NB4 (cell line): ENCODE results near the gene NDUFS2.
A peak's percentile ranks its signal among the peaks of the same experiment; 100 is the strongest.

Experiments
- DNase-seq: peaks from one replicate; pipeline ENCODE4 v3.0.0; 2010; ENCODE audit warnings: low read depth
- H3K4me3 ChIP-seq: one replicate; pipeline ENCODE4 v1.5.1; 2011; ENCODE audit warnings: mild to moderate bottlenecking, low read depth, low read length, moderate library complexity
- MYC ChIP-seq: IDR thresholded peaks from 2 replicates; pipeline ENCODE4 v1.6.1; 2011; ENCODE audit warnings: low read depth, low read length
- POLR2A ChIP-seq: IDR thresholded peaks from 2 replicates; pipeline ENCODE4 v1.6.1; 2011; ENCODE audit warnings: mild to moderate bottlenecking; ENCODE audit not compliant: insufficient read length; ENCODE audit errors: extremely low read depth
- TF ChIP-seq, protein P1 (sequence below): IDR thresholded peaks from one replicate; pipeline ENCODE4 v1.5.1; 2012; ENCODE audit warnings: low read depth, low read length
- TF ChIP-seq, protein P2 (sequence below): IDR thresholded peaks from 2 replicates; pipeline ENCODE4 v1.6.1; 2011; ENCODE audit warnings: low read depth, low read length

Gene NDUFS2

DNA sequence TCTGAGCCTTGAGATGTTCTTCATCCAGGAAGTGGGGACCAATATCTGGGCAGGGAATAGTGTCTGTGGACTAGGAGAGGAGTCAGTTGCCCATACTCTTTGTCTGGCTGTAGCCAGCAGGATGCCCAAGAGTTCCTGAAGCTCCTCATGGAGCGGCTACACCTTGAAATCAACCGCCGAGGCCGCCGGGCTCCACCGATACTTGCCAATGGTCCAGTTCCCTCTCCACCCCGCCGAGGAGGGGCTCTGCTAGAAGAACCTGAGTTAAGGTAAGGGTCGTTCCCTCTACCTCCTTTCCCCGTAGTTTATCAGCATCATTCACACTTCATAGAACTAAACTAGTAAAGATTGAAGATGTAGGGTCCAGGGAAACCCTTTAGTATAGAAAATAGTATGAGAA is 39.4 kb upstream of the NDUFS2 start:
- TF ChIP-seq, protein P1, sequence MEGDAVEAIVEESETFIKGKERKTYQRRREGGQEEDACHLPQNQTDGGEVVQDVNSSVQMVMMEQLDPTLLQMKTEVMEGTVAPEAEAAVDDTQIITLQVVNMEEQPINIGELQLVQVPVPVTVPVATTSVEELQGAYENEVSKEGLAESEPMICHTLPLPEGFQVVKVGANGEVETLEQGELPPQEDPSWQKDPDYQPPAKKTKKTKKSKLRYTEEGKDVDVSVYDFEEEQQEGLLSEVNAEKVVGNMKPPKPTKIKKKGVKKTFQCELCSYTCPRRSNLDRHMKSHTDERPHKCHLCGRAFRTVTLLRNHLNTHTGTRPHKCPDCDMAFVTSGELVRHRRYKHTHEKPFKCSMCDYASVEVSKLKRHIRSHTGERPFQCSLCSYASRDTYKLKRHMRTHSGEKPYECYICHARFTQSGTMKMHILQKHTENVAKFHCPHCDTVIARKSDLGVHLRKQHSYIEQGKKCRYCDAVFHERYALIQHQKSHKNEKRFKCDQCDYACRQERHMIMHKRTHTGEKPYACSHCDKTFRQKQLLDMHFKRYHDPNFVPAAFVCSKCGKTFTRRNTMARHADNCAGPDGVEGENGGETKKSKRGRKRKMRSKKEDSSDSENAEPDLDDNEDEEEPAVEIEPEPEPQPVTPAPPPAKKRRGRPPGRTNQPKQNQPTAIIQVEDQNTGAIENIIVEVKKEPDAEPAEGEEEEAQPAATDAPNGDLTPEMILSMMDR, result no peak
- TF ChIP-seq MYC, result no peak
- TF ChIP-seq, protein P2, sequence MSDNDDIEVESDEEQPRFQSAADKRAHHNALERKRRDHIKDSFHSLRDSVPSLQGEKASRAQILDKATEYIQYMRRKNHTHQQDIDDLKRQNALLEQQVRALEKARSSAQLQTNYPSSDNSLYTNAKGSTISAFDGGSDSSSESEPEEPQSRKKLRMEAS, result no peak
- TF ChIP-seq POLR2A, result no peak
- DNase-seq, result no peak
- H3K4me3 ChIP-seq, result no peak overlapping the region

DNA sequence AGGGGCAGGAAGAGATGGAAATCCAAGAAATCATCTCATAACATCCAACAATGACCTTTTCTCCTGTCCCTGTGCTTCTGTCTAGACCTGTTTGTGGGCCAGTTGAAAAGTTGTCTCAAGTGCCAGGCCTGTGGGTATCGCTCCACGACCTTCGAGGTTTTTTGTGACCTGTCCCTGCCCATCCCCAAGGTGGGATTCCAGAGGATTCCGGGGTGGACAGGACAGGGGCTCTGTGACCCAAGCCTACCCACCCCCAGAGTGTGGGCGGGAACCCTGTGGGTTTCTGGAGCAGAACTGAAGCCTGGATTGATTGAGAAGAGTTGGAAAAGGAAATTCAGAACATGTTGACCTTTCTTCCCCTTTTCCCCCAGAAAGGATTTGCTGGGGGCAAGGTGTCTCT is 38.4 kb upstream of the NDUFS2 start:
- TF ChIP-seq POLR2A, result no peak
- TF ChIP-seq, protein P1, result no peak
- TF ChIP-seq, protein P2, result no peak
- no peak for TF ChIP-seq MYC
- DNase-seq, result no peak
- no peak overlapping the region for H3K4me3 ChIP-seq

DNA sequence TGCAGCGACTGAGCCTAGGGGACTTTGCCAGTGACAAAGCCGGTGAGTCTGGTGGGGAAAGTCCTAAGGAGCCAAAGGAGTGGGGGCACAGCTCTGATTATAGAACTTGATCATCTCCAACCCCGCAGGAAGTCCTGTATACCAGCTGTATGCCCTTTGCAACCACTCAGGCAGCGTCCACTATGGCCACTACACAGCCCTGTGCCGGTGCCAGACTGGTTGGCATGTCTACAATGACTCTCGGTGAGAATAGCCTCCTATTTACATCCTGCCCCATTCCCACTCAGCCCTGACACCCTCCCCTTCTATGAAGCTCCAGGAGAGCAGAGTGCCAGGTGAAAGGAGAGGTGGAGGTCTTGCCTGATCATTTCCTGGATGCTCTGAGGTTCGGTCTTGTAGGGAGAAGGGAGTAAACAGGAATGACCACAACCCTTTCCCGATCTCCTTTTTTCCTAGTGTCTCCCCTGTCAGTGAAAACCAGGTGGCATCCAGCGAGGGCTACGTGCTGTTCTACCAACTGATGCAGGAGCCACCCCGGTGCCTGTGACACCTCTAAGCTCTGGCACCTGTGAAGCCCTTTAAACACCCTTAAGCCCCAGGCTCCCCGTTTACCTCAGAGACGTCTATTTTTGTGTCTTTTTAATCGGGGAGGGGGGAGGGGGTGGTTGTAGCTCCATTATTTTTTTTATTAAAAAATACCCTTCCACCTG is 37.1 kb upstream of the NDUFS2 start:
- no peak for TF ChIP-seq MYC
- TF ChIP-seq, protein P1, result no peak
- TF ChIP-seq POLR2A, result no peak
- TF ChIP-seq, protein P2, result no peak
- DNase-seq, result no peak

DNA sequence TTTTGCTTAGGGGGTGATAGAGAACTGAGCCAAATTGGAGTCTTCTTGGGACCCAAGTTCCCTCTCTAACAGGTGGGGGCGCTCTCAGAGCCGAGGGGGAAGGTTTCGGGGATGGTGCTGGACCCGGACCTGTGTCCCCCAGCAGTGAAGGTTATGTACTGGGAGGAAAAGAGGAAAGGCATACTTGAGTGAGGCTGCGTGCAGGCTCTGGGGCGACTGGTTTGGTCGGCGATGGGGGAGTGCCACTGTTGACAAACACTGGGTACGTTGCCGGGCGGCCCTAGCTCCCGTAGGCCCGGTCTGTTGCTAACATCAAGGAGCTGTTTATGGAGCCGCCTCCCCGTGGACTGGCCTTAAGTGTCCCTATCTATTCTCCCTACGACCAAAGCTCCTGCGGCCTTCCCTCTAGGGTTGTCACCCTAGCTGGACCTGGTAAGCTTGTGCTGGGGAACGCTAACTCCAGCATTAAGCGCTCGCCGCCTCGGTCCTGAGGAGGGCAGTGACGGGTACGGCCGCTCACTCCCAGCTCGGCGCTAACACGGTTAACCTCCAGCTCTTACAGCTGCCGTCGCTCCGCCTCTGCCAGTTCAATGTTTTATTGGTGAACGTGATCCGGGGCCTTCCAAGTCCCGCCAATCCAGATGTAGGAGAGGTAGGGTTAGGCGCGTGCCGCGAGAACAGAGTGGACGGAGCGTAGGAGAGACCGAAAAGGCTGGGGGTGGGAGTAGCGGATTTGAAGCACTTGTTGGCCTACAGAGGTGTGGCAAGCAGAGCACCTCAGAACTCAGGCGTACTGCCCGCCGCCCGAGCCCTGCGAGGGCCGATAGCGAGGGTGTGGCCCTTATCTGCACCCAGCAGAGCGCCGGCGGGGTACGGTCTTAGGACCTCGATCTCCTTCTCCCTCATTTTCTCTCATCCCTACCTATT is 36.2 kb upstream of the NDUFS2 start, which contains the start of gene PPOX:
Gene PPOX, plus strand, starts transcription at position 685 of the 927 bp plus-strand sequence. CDS start 422 bp downstream, outside the sequence.
- TF ChIP-seq MYC (peak; percentile 87), POLR2A (peak; percentile 44)
- TF ChIP-seq, protein P1, result peak; percentile 55
- TF ChIP-seq, protein P2, result peak; percentile 81
- DNase-seq, result peak; percentile 99
- peak within 1 kb of the TSS; percentile 75 for H3K4me3 ChIP-seq

More for the DNA sequence above, 37.1 kb upstream of the NDUFS2 start:
- peak overlapping the region; percentile 75 for H3K4me3 ChIP-seq

DNA sequence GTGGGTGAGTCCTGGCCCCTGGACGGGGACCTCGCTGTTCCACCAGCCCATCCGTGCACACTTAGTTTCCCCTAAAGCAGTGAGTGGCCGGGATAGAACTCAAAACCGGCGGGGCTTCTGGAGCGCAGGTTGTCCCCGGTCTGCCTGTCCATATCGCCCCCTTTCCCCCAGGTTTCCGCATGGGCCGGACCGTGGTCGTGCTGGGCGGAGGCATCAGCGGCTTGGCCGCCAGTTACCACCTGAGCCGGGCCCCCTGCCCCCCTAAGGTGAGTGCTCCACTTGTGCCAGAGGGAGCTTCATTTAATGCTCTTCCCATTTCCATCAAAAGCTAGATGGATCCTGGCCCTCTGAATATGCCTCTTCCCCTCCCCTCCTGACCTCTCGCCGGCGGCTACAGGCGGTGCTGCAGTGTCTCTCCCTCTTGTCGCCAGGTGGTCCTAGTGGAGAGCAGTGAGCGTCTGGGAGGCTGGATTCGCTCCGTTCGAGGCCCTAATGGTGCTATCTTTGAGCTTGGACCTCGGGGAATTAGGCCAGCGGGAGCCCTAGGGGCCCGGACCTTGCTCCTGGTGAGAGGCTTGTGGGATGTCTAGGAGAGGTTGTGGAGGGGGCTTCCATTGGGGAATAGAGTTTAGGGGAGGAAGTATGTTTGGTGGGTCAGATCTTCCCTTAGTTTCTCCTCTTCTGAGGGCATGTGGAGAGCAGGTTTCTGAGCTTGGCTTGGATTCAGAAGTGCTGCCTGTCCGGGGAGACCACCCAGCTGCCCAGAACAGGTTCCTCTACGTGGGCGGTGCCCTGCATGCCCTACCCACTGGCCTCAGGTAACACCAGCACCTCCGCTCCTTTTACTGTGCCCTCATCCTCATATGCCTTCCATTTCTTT is 35.3 kb upstream of the NDUFS2 start:
- DNase-seq, result peak; percentile 41
- peak overlapping the region; percentile 75 for H3K4me3 ChIP-seq
- TF ChIP-seq, protein P1, result no peak
- TF ChIP-seq MYC, result no peak
